HG02981 (cell line): ENCODE data around the gene CHST15.

ENCODE experiments used
- ATAC-seq: cut with Tn5 transposase; IDR thresholded peaks from one replicate; pipeline ENCODE4 v1.9.1; 2021; ENCODE audit warnings: mild to moderate bottlenecking, moderate library complexity; ENCODE audit not compliant: unreplicated experiment

CHST15 gene

GRCh38 chr10:124016804-124017375 is 76.5 kb downstream of the CHST15 start:
- ATAC-seq, result no peak

DNA sequence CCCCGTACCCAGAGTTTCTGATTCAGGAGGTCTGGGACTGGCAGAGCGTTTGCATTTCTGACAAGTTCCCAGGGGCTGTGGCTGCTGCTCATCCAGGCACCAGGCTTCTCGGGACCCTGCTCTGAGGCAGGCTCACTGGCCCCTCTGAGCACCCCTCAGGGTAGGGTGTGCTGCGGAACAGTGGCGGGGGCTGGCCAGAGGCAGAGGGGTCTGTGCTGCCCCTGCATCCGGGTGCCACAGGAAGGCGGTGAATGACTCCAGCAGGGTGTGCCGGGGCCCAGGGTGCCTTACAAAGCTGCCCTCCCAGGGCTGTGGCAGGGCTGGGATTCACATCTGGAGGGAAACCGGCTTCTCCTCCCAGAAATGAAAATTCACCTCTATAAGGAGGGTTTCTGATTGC is 77.4 kb downstream of the CHST15 start:
- ATAC-seq, result no peak

DNA sequence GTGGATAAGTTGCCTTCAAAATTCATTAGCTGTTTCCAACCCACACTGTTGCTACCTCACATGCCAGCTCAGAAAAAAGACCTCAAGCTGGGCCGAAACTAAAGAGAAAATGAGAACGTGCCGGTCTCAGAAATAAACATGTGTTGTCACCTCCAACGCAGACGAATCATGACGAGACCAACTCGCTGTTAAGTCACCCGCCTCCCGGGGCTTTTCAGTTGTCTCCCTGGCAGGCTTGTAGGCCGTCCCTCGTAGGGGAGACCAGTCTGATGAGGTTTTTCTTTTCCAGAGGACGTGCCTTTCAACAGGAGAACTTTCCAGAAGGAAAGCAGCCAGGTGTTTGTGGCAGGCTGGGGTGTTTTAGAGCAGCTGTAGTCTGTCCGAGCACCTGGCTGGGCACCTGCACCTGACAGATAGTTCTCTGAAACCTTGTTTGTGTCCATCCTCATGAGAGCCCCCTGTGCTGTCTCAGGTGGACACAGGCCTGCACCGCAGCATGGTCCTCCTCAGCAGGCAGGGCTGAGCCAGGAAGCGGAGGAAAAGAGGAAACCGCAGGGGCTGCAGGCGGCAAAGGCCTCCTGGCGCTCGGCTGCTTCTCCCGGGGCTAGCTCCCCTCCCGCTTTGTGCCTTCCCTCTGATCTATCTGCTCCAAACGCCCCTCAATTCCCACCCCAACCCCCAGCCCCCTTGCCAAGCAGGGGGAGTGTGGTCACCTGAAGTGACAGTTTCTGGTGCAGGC is 78.8 kb downstream of the CHST15 start:
- no peak for ATAC-seq

DNA sequence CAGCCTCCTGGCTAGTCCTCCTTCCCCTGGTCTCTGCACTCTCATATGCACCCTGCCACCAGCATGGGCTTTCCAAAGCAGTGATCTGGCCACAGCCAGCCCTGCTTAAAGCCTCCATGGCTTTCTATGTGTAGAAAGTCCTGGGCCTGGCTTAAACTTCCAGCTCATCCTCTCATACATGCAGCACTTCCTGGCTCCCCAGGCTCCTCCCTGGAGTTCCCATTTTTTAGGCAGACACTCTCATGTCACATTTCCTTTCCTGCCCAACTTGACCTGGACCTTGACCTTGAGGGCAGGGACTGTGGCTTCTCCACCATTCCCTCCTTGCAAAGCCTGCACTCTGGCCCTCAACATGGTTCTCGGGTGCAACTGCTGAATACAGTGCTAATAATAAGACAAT is 79.5 kb downstream of the CHST15 start:
- ATAC-seq, result no peak

DNA sequence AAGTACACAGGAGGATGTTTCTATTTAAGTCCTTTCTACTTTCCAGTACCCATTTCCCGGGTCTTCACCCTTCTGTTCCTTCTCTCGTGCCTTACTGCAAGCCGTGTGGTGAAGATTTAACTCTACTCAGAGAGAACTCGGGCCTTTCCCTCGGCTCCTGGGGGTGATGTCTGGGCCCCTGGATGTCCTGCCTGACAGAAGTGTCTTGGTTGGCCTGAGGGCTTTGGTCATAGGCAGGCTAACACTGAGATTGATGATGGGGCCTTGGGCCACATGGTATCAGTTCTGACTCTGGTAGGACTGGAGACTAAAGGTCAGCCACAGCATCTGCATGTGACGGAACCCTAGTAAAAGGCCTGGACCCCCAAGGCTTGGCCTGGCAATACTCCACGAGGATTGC is 80.4 kb downstream of the CHST15 start:
- ATAC-seq, result no peak

DNA sequence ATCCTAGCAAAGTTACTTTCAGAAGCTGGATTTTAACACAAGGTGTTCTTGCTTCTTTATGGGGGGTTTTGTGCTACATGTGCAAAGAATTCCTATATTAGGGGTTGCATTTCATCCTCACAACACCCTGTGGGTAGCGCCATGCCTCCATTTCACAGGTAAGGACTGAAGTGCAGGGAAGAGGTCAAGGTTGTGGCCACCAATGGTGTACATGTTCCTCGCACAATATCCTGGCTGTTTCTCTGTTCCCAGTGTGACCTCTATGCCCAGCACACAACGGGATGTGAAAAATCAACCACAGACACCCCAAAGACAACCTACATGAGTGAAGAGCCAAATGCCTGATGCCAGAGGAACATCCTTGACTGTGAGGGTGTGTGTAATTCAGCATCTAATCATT is 80.8 kb downstream of the CHST15 start:
- no peak for ATAC-seq

DNA sequence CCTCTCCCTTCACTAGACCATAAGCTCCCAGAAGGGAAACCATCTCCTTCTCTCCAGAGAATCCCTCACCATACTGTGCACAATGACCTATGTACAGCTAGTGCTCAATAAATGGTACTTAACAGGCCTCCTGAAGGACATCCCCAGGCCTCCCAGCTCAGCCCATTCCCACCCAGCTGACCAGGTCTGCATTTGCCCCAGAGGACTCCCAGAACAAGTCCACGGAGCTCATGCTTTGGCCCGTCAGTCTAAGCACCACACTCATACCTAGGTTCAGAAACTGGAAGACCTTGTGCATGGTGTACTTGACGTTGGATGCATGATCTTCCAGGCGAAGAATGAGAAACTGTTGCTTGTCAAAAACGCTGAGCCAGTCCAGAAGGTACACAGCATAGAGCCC is 81.3 kb downstream of the CHST15 start:
- no peak for ATAC-seq

- no peak for ATAC-seq
Observed at GRCh38 chr10:124011464-124011863, 81.9 kb downstream of the CHST15 start.

DNA sequence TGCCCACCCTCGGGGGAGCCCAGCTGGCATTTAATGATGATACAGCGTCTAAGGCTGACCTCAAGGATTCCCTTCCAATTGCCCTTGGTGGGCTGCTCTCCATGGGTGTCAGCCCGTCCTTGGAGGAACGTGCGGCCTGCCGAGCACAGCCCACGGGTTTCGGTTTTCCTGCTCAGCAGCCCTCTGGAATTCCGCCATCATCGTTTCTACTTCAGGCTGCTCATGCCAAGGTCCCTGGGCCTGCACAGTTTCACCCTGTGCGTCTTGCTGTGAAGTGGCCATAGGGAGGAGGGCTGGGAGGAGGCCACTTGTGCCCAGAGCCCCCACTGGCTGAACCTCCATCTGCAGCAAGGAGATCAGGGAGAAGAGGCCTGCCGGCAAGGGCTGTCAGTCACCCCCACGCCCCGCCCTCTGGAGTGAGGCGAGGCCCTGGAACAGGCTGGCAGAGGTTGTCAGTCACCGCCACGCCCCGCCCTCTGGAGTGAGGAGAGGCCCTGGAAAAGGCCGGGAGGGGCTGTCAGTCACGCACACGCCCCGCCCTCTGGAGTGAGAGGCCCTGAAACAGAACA is 82.8 kb downstream of the CHST15 start:
- no peak for ATAC-seq

GRCh38 chr10:124010024-124010423 is 83.4 kb downstream of the CHST15 start:
- ATAC-seq, result no peak

DNA sequence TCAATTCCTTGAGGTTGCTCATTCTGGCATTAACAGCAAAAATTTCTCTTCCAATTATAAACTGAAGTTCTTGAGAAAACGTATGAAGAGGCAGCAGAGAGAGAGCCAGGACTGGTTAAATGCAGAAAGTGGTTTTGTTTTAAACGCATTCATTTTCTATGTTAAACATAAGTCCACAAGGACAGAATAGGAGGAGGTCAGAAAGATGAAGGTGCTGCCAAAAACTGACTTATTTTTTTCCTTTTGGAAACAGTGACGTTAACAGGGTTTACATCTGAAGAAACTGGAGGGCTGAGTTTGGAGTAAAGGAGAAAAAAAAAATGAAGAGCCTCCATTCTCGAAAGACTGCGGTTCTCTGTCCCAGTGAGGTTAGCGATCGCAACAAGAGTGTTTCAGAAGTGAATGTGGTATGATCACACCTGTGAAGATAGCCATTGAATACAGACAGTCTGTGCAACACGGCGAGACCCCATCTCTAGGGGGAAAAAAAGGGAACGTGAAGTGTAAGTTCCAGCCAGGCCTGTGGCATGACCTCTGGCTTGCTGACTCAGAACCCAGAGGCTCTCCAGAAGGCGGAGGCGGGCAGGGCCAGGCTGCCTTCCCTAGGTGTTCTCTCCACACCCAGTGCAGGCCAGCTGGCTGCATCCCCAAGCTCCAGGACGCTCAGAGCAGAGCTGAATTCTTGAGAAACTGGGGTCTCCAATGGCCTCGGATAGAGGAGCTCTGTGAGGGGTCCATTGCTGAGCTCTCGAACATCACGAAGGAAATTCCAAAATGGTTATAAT is 84.0 kb downstream of the CHST15 start:
- no peak for ATAC-seq

GRCh38 chr10:124008681-124009080 is 84.7 kb downstream of the CHST15 start:
- no peak for ATAC-seq

GRCh38 chr10:124008187-124008586 is 85.2 kb downstream of the CHST15 start:
- no peak for ATAC-seq

DNA sequence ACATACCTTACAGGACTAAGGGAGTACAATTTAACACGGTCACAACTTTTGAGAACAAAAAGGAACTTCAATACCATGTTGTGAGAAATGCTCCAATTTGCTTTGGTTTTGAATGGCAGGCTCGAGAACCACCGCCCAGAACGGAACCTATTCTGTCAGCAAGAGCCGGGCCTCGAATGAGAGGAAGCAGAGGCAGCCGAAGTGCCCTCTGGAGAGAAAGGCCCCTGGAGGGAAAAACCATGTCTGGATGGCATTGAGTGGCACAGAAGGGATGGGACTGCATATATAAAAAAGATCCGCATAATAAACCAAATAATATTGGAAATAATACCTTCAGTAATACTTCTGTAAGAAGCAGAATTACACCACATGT is 85.6 kb downstream of the CHST15 start:
- no peak for ATAC-seq

GRCh38 chr10:124007102-124007772 is 86.2 kb downstream of the CHST15 start:
- no peak for ATAC-seq

- ATAC-seq, result no peak
Observed at GRCh38 chr10:124006526-124006925, 86.9 kb downstream of the CHST15 start.

DNA sequence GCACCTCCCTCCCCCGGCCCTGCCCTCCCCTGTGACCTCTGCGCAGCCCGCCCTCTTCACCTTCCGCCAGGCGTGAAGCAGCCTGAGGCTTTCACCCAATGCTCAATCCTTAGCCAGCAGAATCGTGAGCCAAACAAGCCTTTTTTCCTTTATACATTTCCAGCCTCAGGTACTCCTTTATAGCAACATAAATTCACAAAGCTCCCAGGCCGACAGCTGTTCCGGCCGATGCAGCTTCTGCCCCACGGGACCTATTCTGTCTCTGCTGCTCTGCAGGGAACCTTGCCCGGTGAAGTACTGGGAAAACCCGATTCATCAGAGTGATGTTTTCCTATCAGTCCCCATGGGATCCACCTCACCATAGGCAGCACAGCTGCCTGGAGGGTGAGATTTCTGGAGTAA is 87.4 kb downstream of the CHST15 start:
- no peak for ATAC-seq

- no peak for ATAC-seq
Observed at GRCh38 chr10:124005091-124005490, 88.3 kb downstream of the CHST15 start.

DNA sequence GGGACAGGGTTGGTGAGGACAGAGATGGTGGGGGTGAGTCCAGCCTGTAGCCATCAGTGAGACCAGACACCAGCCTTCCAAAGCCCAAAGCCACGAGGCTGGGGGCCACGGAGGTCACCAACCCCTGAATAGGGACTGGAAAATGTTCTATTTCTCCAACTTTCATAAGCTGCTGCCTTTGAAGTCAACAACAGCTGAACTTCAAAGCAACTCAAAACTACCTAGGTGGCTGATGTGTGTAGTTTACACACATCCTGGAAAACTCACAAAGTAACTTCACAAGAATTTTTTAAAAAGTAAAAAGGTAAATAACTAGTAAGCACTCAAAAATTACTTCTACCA is 88.8 kb downstream of the CHST15 start:
- ATAC-seq, result no peak

DNA sequence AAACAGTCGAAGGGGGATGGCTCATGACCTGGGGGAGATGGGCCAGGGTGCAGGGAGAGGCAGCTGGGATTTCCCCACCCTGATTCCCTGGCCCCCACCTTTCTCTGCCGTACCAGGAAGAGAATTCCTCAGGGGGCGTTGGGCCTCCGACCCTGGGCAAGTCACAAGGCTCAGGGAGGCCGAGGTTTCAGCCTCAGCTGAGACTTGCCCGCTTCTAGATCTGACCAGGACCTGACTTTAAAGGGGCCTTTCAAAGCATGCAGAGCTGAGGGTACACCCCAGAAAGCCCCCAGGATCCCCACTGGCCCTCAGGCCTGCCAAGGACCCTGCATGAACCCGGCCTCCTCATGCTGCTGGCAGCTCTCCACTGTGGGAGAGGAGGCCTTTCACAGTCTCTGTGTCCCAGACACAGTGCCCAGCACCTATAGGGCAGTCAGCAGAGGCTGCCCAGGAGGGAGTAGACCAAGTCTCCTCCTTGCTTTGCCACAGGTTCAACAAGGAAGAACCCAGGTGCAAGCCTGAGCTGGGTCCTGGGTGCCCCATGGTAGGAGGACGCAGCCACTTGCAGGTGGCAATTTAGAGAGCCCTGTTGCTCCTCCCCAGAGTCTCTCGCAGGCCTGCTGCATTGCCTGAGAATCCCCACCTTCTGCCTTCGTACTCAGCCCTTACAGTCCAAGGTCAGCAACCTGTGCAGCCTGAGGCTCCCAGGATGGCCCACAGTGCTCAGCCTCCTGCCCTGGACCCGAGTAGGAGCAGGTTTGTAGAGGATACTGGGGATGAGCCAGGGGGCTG is 89.3 kb downstream of the CHST15 start:
- no peak for ATAC-seq

DNA sequence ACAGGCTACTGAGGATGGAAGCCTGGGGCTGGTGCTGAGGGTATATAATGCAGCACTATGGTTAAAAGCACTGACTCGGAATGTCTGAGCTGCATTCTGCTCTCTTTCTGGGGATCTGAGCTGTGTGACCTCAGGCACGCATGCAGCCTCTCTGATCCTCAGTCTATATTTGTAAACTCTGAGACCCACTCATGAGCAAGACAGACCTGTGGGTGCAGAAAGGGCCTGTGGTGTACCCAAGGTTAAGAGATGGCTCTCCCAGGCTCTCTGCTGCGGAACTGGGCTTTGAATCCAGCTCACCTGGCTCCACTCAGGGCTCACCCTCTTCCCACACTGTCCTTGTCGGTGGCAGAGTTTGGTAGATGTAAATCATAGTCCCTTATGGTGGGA is 89.9 kb downstream of the CHST15 start:
- no peak for ATAC-seq
